ENCODE results near the gene SYT6.

- no peak for TF ChIP-seq EZH2phosphoT487 (IDR thresholded peaks at IDR 0.05; ENCODE audit: low read length)
- no peak for TF ChIP-seq CTCF (IDR thresholded peaks at IDR 0.05; ENCODE audit: low read length)
- TF ChIP-seq EZH2 (optimal IDR thresholded peaks at IDR 0.05; ENCODE audit: low read depth, low read length): no peak
These were observed 62.0 kb downstream of the SYT6 start for GRCh38 chr1:114091711-114092110.

Measured in MM.1S (cell line).